ENCODE measurements around the gene UCN. TPM values are rescaled to one million over a fixed set of nuclear protein-coding genes. Genes with fewer than 3 reads are reported as not detected.
"Not testable (repeated sequence)": the region's sequence is repeated elsewhere in the genome, so short reads cannot be mapped to it uniquely, and the experiment has no call there.

UCN gene
- total RNA-seq, 6 experiments from 2014 or later = 0.88 to 4.3 (median 1.6) TPM

- WGBS (ENCODE audit: insufficient coverage, low coverage, low lambda C conversion rate, missing lambda C conversion rate) = 8% methylated on average over 5 of the region's 5 CpGs
These were observed 15.5 kb upstream of the UCN start for GRCh38 chr2:27323596-27324285.

GRCh38 chr2:27322766-27323595 is 14.7 kb upstream of the UCN start, which contains the start of gene MPV17:
TSS of gene MPV17 (minus strand) at chr2:27323097. CDS start at chr2:27322517, 580 bp downstream.
- Histone ChIP-seq H3K4me3 (peak within 1 kb of the TSS; percentile 72 to 83 (median 74)), H3K4me1 (peaks cover 0 to 20% (median 9%) of the 10 kb centered on the region in 4 donors), H3K36me3 (peaks cover 0 to 21% (median 5%) of the 10 kb centered on the region in 4 donors), H3K9me3 (no peaks in the 10 kb centered on the region), H3K27ac (peak within 1 kb of the TSS; percentile 85 to 95 (median 94)), H3K27me3 (no peaks in the 10 kb centered on the region)
- DNase-seq = peak; percentile 93 to 95 (median 94)
- TF ChIP-seq, protein P1, sequence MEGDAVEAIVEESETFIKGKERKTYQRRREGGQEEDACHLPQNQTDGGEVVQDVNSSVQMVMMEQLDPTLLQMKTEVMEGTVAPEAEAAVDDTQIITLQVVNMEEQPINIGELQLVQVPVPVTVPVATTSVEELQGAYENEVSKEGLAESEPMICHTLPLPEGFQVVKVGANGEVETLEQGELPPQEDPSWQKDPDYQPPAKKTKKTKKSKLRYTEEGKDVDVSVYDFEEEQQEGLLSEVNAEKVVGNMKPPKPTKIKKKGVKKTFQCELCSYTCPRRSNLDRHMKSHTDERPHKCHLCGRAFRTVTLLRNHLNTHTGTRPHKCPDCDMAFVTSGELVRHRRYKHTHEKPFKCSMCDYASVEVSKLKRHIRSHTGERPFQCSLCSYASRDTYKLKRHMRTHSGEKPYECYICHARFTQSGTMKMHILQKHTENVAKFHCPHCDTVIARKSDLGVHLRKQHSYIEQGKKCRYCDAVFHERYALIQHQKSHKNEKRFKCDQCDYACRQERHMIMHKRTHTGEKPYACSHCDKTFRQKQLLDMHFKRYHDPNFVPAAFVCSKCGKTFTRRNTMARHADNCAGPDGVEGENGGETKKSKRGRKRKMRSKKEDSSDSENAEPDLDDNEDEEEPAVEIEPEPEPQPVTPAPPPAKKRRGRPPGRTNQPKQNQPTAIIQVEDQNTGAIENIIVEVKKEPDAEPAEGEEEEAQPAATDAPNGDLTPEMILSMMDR (IDR thresholded peaks at IDR 0.05) = no peak
- peak; percentile 97 for TF ChIP-seq POLR2A (IDR thresholded peaks at IDR 0.05)
- 0% methylated on average over 18 of the region's 39 CpGs for WGBS (ENCODE audit: insufficient coverage, low coverage, low lambda C conversion rate, missing lambda C conversion rate)
- intact Hi-C loops (cut with DNase I) = no loop called here
- peak; percentile 86 to 96 (median 92) for ATAC-seq

More at GRCh38 chr2:27323596-27324285, 15.5 kb upstream of the UCN start:
- Histone ChIP-seq H3K9me3 (no peaks in the 10 kb centered on the region), H3K4me1 (peaks cover 0 to 20% (median 9%) of the 10 kb centered on the region in 4 donors), H3K4me3 (peak overlapping the region; percentile 72 to 83 (median 74)), H3K27me3 (no peaks in the 10 kb centered on the region), H3K27ac (peak overlapping the region; percentile 85 to 95 (median 94)), H3K36me3 (peaks cover 0 to 29% (median 9%) of the 10 kb centered on the region in 4 donors)
- intact Hi-C loops (cut with DNase I) = no loop called here
- peak in 3 of 4 donors; percentile 2 to 14 (median 2) for ATAC-seq
- DNase-seq = no peak
- TF ChIP-seq, protein P1 (IDR thresholded peaks at IDR 0.05) = no peak
- no peak for TF ChIP-seq POLR2A (IDR thresholded peaks at IDR 0.05)

DNA sequence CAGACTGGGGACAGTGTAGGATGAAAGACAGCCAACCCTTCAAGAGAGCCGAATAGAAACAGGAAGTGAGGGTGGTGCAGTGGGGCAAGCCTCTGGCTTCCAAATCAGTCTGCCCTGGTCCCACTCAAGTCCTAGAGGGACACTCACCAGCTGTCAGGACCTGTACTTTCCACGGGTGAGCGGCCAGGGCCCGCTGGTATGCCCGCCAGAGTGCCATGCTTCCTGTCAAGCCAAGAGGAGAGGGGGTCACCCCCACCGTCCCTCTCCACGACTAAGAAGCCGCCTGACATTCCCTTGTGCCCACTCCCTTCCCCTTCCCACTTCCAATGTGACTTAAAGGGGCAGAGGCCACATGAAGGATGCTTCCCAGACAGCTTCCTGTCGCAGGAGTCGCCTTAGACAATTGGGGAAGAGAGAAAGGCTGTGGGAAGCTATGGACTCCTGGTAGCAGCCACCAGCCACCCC is 14.1 kb upstream of the UCN start:
- peak; percentile 1 to 23 (median 4) for ATAC-seq
- H3K9me3 ChIP-seq = no peaks in the 10 kb centered on the region
- peaks cover 0 to 20% (median 9%) of the 10 kb centered on the region in 4 donors for H3K4me1 ChIP-seq
- DNase-seq = peak in 2 of 3 donors; percentile 32 to 57
- H3K27ac ChIP-seq = peak overlapping the region; percentile 85 to 95 (median 94)
- peaks cover 0 to 15% (median 3%) of the 10 kb centered on the region in 4 donors for H3K36me3 ChIP-seq
- peak overlapping the region; percentile 72 to 83 (median 74) for H3K4me3 ChIP-seq
- 0% methylated on average over 5 of the region's 10 CpGs for WGBS (ENCODE audit: insufficient coverage, low coverage, low lambda C conversion rate, missing lambda C conversion rate)
- no peak for TF ChIP-seq POLR2A (IDR thresholded peaks at IDR 0.05)
- TF ChIP-seq, protein P1 (IDR thresholded peaks at IDR 0.05) = no peak
- intact Hi-C loops (cut with DNase I) = no loop called here
- no peaks in the 10 kb centered on the region for H3K27me3 ChIP-seq

- DNase-seq (peak; percentile 78 to 88 (median 86)), ATAC-seq (peak; percentile 76 to 87 (median 84))
- H3K36me3 ChIP-seq = peaks cover 0 to 3% (median 0%) of the 10 kb centered on the region in 4 donors
- intact Hi-C loops (cut with DNase I) = no loop called here
- 51% methylated on average over 2 of the region's 8 CpGs for WGBS (ENCODE audit: insufficient coverage, low coverage, low lambda C conversion rate, missing lambda C conversion rate)
- H3K4me3 ChIP-seq = no peak overlapping the region
- H3K27me3 ChIP-seq = no peaks in the 10 kb centered on the region
- H3K9me3 ChIP-seq = no peaks in the 10 kb centered on the region
- peak; percentile 94 for TF ChIP-seq POLR2A (IDR thresholded peaks at IDR 0.05)
- TF ChIP-seq, protein P1 (IDR thresholded peaks at IDR 0.05) = peak; percentile 38 to 72 (median 47)
- peaks cover 0 to 20% (median 9%) of the 10 kb centered on the region in 4 donors for H3K4me1 ChIP-seq
- peak overlapping the region; percentile 2 to 95 (median 56) for H3K27ac ChIP-seq
These were observed 12.8 kb upstream of the UCN start for GRCh38 chr2:27320958-27321543.

DNA sequence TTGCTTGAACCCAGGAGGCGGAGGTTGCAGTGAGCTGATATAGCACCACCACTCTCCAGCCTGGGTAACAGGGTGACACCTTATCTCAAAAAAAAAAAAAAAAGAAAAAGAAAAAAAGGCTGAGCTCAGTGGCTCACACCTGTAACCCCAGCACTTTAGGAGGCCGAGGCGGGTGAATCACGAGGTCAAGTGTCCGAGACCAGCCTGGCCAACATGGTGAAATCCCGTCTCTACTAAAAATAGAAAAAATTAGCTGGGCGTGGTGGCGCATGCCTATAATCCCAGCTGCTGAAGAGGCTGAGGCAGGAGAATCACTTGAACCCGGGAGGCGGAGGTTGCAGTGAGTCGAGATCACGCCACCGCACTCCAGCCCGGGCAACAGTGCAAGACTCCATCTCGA is 11.6 kb upstream of the UCN start:
- not testable (repeated sequence) for H3K36me3 ChIP-seq, DNase-seq, H3K4me3 ChIP-seq, H3K27me3 ChIP-seq, H3K9me3 ChIP-seq, H3K27ac ChIP-seq, ATAC-seq
- H3K4me1 ChIP-seq = peaks cover 0 to 20% (median 9%) of the 10 kb centered on the region in 4 donors
- WGBS (ENCODE audit: insufficient coverage, low coverage, low lambda C conversion rate, missing lambda C conversion rate) = 97% methylated on average over 9 of the region's 15 CpGs
- intact Hi-C loops (cut with DNase I) = loop anchor here in 1 of 2 donors (10.0 kb wide), 1 partner anchor 45 kb away; no protein-coding TSS in a partner anchor

Data from right lobe of liver (tissue), 6 donors.